GM19239 (cell line): ENCODE data around the gene ERBB4.

ENCODE experiments used
- DNase-seq: peaks from one replicate; pipeline ENCODE4 v3.0.0; 2011; ENCODE audit warnings: low spot score; ENCODE audit not compliant: insufficient read length
- FAIRE-seq: peaks from 2 replicates; lab custom pipeline; 2011; peaks lifted over from hg19 to GRCh38; lab: Jason Lieb, UNC

The ERBB4 gene

DNA sequence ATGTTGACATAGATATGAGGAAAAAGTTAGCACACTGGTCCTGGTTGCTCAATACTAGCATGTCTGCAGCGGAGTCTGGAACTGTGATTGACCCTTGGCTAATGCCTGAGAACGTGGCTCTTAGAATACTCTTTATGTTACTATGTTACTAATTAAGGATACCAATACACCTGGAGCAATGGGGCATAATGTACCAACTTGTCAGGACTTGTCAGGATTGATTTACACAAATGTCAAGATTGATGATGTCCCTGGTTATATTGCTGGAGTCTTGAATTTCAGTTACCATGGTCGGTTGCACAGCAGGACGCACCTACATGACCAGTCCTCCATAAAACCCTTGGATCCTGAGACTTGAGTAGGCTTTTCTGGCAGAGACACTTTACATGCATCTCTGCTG, 1171.3 kb downstream of the ERBB4 start:
- no peak for DNase-seq
- FAIRE-seq = no peak

DNA sequence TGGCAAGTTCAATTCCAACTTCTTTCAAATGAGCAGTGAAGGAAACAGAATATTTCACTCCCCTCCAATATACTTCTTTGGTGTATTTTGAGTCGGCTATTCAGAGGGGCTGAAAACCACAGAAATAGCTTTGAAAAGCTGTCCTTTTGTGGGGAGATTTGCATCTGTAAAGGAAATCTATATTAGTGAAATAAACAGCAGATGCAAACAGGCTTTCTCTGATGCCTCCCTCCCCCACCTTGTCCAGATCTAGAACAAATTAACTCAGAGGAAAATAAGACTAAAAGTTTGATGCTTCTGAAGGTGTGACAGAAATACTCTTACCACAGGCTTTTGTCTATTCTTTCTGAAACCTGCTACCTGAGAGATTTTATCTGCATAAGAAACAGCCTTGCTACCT, 1173.7 kb downstream of the ERBB4 start:
- FAIRE-seq (no peak), DNase-seq (no peak)

DNA sequence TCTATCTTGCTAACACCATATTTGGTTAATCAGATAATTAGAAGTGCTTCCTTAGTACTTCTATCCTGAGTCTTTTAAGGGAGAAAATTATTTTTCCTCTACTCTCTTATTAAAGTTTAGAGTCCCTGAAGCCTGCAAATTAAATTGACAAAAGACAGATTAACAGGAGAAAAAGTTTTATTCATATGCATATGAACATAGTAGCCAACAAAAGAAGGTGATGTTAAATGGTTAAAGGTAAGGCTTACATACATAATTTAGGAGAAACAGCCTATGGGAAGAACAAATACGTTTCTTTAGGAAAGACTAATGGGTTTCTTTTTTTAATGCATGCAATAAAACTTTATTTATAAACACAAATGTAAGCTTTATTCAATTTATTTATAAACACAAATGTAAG, 1177.2 kb downstream of the ERBB4 start:
- no peak for FAIRE-seq
- no peak for DNase-seq

DNA sequence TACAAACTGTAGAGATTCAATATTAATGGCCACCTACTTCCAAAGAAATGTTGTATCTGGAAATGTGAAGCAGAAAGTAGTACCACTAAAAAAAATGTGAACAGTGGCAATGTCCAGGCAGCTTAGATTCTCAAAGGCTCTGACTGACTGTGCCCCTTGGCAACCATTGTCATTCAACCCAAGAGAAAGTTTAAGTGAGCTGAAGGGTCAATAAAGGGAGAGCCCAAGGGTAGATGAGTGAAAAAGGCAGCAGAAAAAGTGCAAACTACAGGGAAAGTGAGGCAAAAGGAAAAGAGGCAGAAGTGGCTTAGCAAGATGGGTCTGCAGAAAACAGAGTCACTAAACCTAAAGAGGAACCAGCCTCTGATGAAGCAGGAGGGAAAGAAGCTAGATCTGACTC, 1179.3 kb downstream of the ERBB4 start:
- DNase-seq = no peak
- FAIRE-seq = no peak

DNA sequence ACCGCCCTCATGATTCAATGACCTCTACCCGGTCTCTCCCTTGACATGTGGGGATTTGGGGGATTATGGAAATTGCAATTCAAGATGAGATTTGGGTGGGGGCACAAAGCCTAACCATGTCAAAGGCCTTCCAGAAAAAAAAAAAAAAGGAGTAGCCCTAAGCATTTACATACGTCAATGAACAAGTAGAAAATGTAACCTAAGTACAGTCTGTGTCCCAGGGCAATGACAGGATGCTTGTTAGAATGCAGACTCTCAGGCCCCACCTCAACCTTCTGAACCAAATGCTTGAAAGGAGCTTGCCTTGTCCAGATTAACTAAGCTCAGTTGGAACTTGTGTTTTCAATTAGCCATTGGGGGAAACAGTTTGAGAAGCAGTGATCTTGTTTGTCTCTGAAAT, 1180.1 kb downstream of the ERBB4 start:
- no peak for FAIRE-seq
- no peak for DNase-seq

DNA sequence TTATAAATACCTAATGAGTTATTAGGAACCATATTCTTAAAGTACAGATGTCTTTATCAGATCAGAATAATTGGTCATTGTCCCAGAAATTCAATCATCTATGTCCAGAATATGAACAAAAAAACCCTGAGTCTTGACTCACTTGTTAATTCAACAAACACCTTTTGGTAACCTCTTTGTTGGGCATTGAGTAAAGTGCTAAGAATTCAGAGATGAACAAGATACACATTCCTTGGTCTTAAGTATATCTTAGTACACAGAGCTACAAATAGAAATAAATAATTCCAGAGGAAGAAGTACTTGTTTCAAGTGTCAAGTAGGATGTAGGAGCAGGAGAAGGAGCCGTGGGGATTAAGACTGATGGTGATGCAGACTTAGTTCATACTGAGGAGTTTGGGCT, 1184.1 kb downstream of the ERBB4 start:
- FAIRE-seq (no peak), DNase-seq (no peak)

DNA sequence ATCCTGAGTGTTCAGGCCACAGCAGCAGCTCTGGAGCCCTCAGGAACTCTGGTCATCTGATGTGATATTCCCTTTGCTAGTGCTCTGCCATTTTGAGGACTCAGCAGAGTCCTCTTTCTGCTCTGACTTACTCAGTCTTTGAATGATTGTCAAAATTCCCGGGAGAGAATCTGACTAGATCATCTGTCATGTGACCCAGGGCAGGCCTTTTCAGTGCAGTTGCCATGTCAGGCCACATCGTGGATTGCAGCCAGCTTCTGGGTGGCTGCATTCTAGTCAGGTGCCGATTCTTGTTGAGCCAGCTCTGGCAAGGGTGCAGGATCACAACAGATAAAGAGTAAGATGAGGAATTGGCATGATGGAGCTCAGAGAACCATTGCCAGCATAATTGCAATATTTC, 1186.6 kb downstream of the ERBB4 start:
- FAIRE-seq (no peak), DNase-seq (no peak)

DNA sequence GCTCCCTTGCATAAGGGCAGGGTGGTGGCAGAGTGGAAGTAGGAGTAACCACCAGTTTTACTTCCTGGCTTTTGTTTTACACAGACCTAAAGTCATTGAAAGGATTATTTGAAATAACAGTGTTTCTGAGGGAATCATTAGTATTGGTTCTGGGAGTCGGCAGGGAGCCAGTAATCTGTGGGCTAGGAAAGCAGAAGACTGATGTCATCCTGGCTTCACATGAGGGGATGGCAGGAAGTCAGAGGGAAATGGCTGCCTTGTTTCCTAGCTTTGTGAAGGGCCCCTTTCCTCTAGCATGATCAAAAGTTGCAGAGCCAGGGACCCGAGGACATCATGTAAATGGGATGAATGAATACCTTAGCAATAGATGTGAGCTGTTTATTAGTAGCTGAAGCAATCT, 1189.6 kb downstream of the ERBB4 start:
- FAIRE-seq (no peak), DNase-seq (no peak)

DNA sequence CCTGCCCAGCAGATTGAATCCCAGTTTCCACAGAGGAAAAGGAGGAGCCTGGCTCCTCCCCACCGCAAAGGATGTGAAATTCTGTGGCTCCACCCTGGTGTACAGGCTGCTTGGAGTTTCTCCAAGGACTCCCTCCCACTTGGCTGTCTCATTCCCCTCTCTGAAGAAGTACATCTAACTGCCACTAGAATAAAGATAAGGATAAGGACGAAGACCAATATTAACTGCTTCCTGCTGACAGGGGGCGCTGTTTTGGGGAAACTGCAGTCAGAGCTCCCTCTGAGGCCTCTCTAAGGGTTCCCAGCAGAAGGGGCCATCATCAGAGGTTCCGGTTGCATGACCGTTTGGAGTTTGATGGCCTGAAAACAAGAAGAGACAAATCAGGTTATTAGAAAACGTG, 1191.3 kb downstream of the ERBB4 start:
- no peak for FAIRE-seq
- DNase-seq = no peak

DNA sequence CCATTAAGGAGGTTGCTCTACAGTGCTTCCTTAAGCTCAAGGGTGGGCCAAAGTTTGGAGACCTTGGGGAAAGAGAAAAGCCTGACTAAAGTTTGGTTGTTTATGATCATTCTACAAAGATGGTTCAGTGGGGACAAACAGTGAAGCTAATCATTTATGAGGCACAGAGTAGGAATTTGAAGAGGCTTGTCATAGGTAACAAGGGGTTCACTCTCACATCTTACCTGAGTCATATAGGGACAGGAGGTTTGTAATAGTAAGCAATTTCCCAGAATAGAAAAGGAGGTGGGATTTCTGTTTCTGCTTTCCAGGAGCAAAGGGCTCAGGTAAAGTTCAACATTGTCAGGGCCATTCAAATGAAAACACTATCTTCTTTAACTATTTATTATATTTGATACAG, 1194.3 kb downstream of the ERBB4 start:
- DNase-seq (no peak), FAIRE-seq (no peak)

DNA sequence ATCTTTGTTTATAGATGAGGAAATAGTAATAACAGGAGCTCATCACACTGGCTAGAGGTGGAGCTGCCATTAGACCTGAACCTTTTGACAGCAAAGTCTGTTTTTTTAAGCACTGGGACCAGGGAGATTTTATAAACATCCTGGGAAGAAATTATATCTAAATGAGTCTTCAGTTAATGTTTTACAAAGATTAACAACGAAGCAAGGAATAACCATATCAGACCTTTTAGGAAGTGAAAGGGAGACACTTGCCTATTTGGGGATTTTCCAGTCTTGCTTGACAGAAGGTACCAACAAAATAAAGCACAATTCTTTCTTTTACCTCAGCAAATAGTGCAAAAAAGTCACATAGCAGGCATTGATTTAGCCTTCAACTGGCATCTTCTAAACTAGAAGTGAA, 1205.2 kb downstream of the ERBB4 start:
- FAIRE-seq (no peak), DNase-seq (no peak)

DNA sequence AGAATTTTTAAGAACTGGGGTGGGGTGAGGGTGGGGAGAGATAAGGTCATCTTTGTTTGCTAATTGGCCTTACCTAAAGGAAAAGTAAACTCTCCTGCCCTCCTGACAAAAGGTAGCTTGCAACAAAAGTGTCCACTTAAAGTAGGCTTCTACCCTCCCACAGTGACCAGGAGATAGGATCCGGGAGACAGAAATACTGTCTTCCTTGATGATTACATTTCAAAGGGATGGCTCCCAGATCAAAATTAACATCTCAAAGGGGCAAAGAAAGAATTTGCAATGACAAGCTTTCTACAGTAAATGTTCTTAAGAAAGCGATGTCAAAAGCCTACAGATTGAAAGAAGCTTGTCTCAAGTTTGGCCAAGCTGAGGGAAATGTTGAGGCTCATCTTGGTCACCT, 1206.9 kb downstream of the ERBB4 start:
- no peak for DNase-seq
- FAIRE-seq = no peak

DNA sequence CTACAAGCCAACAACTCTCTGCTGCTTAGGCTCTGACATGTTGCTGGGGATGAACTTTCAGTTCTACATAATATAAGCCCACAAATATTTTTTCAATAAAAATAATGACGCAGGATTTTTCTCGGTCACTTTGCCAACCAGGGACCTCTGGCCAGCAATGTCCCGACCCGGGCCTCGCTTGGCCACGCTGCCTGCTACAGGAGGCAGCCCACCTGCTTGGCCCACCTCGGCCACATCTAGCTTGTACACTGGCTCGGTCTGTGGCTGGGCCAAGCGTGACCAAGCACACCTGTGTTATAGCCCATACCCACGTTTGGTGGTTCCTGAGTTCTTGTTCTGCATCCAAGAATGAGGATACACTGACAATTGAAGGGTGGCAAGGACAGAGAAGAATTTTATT, 1208.7 kb downstream of the ERBB4 start:
- FAIRE-seq (no peak), DNase-seq (no peak)

DNA sequence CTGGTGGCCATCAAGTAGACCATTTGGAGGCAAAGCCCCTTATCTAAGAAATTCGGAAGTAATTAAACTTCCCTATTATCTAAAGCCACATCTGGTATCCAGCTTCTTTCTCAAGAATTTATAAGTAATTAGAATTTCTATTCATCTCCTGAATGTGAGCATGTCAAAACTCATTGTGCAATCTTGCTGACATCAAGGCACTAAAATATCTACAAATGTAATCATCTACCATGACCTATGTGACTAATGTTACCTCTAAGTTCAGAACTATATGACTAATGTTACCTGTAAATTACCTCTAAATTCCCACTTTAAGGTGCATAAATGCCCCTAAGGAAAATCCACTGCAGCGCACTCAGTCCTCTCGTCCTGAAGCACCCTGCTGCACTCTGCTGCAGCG, 1209.2 kb downstream of the ERBB4 start:
- FAIRE-seq = no peak
- DNase-seq = no peak

DNA sequence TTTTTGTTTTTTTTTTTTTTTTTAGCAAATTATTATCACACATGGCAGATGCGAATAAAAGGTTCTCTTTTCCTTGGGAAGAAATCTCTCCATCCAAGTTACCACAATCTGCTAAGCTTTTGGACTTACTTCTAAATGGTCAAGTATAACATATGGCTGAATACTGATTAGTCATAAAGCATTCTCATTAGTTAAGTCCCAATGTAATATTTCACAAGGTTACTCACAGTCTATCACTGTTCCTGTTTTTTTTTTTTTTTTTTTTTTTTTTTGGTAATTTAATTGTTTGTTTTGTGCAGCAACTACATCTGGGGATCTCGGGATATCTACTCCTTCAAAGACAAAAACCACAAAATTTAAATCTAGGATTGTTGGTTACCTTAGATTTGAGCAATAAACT, 1210.5 kb downstream of the ERBB4 start:
- DNase-seq (no peak), FAIRE-seq (no peak)
